DMS114 treated with DMSO at 0.1 percent for 48 hours (cell line): ENCODE data around the gene PARD3.
"Not testable (repeated sequence)": the region's sequence is repeated elsewhere in the genome, so short reads cannot be mapped to it uniquely, and the experiment has no call there.

Experiments
- DNase-seq: peaks from one replicate; lab custom pipeline; 2025; ENCODE audit not compliant: unreplicated experiment; lab: John Stamatoyannopoulos, UW

The PARD3 gene

GRCh38 chr10:34815185-34816084 lies at the start of gene PARD3:
Gene PARD3 (minus strand): TSS chr10:34815296. CDS start chr10:34814995, 301 bp downstream.
- peak; percentile 20 for DNase-seq

DNA sequence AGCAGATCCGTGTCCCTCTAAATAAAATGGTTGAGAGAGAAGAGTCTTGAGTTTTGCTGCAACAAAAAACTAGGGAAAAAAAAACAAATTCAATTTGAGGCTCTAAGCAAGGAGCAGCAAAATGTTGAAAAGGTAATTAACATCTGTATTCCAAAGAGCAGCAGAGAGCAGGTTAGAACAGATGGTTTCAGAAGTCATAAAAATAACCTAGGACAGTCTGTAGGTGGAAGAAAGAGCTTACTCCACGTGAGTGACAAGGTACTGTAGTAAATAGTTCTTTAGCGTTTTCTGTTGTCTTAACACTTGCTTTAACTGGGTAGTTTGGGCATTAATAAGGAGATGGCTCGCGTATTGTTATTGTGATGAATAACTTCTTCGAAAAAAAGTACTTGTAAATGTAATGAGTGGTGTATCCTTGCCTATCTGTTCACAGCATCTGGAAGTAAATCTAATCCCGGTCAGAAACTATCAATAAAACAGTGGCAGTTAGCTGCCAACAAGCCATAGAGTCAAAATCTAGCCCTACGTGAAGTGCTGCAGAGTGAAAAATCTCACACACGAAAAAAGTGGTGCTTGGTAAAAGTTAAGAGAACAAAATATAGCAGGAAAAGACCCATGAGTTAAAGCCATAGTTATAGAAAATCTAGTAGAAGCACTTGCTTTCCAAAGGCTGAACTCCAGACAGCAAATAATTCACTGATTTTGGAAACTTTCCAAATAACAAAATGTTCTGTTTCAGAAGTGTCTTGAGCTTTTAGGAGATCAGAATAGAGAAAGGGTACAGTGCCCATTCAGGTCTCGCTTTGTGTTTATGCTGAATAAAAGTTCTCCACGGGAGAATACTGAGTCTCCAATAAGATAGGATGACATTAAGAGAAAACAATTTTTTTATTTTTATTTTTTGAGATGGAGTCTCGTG lies 49.3 kb upstream of the PARD3 start:
- DNase-seq = no peak

GRCh38 chr10:34862892-34863291 lies 47.8 kb upstream of the PARD3 start:
- no peak for DNase-seq

GRCh38 chr10:34861293-34862021 lies 46.4 kb upstream of the PARD3 start:
- no peak for DNase-seq

DNA sequence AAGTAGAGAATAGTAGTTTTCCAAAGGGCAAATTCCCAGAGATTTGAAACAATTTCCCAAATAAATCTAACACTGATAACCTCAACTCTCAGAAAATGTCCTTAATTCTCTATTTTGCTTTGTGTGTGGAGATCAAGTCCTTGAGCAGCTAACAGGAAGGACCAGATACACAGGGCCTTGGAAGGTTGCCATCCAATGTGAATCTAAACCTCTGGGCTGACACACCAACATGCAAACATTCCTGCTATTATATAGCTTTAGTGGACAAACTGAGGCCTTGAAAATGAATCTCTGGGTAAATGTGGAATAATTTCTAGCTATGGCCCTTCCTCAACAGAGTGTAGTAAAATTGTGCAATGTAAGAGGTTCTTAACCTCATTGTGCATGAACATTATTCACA lies 44.1 kb upstream of the PARD3 start:
- DNase-seq = no peak

- no peak for DNase-seq
These were observed 42.9 kb upstream of the PARD3 start for GRCh38 chr10:34858003-34858402.

- no peak for DNase-seq
These were observed 39.1 kb upstream of the PARD3 start for GRCh38 chr10:34854147-34854601.

GRCh38 chr10:34853357-34853756 lies 38.3 kb upstream of the PARD3 start:
- no peak for DNase-seq

- no peak for DNase-seq
These were observed 35.5 kb upstream of the PARD3 start for GRCh38 chr10:34850558-34850957.

- no peak for DNase-seq
These were observed 34.9 kb upstream of the PARD3 start for GRCh38 chr10:34850036-34850435.

DNA sequence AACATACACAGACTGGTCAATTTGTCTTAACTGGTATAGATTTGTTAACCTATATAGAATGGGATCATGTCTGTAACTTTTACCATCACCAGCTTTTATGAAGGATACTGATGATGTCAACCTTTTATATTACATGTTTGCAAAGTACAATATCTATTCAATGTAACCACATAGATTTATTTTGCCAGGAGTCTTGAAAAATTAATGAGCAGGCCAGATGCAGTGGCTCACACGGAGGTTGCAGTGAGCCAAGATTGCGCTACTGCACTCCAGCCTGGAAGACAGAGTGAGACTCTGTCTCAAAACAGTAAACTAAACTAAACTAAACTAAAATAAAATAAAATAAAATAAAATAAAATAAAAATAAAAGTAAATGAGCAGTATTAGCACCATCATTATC lies 30.0 kb upstream of the PARD3 start:
- DNase-seq = no peak

DNA sequence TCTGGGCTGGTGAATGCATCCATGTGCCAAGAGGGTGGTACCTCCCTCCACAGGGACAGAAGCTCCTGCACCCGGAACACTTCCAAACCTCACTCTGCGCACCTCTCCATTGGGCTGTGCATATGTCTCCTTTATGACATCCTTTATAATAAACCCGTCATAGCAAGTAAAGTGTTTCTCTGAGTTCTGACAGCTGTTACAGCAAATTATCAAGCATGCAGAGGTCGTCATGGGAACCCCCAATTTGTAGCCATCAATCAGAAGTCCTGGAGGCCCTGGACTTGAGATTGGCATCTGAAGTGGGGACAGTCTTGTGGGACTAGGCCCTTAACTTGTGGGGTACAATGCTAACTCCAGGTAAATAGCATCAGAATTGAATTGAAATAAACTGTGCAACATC lies 29.4 kb upstream of the PARD3 start:
- no peak for DNase-seq

GRCh38 chr10:34843470-34843869 lies 28.4 kb upstream of the PARD3 start:
- DNase-seq = not testable (repeated sequence)

DNA sequence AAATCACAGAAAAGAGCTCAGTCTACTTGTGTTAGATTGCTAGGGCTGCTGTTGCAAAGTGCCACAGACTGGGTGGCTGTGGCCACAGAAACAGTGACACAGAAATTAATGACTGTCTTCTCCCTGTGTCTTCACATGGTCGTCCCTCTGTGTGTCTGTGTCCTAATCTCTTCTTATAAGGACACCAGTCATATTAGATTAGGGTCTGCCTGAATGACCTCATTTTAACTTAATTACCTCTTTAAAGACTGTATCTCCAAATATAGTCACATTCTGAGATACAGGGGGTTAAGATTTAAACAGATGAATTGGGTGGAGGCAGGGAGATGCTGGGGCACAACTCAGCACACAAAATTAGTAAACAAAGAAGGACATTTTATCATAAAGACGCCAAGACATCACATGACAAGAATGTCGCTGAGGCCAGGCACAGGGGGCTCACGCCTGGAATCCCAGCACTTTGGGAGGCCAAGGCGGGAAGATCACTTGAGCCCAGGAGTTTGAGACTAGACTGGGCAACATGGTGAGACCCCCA lies 23.3 kb upstream of the PARD3 start:
- DNase-seq = no peak

GRCh38 chr10:34835908-34836508 lies 20.9 kb upstream of the PARD3 start:
- no peak for DNase-seq

DNA sequence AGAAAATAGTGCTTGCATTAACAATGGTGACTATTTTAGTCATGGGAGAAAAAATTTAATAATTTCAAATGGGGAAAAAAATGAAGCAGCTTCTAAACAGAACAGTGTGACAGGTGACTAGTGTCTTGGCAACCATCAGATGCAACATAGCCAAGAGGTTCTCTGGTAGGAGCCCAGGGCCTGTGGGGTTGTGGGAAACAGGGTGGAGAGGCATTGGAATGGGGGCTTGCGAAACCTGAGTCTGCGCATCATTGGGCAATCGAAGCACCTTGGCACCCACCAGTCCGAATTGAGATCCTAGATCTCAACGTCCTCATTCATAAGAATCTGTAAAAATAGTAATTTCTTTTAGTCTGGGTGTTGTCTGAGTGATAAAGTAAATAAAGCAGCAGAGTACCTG lies 19.2 kb upstream of the PARD3 start:
- no peak for DNase-seq

DNA sequence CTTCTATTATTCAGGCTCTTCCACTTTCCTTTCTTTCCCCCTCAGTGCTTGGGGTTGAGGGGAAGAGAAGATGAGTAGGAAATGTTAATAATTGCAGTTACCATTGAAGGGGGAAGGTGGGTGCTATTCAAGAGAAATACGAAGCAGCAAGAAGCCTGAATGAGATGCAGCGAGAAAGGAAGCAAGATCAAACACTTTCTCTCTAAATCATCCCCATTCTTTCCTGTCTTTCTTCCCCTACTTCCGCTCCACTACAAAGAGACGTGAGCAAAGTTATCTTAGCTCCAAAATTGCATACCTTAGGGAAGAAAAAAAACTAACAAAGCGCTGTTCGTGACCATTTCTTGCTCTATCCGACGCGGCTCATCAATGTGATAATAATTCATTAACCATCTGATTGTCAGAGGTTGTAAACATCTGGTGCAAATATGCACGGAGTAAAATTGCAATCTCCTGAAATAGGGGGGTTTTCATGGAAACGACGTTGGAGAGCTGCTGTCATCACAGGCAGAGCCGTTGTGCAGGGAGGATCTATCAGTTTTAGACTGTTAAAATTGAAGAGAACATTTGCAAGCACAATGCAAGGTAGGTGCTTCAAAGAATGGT lies 15.2 kb upstream of the PARD3 start:
- DNase-seq = no peak

DNA sequence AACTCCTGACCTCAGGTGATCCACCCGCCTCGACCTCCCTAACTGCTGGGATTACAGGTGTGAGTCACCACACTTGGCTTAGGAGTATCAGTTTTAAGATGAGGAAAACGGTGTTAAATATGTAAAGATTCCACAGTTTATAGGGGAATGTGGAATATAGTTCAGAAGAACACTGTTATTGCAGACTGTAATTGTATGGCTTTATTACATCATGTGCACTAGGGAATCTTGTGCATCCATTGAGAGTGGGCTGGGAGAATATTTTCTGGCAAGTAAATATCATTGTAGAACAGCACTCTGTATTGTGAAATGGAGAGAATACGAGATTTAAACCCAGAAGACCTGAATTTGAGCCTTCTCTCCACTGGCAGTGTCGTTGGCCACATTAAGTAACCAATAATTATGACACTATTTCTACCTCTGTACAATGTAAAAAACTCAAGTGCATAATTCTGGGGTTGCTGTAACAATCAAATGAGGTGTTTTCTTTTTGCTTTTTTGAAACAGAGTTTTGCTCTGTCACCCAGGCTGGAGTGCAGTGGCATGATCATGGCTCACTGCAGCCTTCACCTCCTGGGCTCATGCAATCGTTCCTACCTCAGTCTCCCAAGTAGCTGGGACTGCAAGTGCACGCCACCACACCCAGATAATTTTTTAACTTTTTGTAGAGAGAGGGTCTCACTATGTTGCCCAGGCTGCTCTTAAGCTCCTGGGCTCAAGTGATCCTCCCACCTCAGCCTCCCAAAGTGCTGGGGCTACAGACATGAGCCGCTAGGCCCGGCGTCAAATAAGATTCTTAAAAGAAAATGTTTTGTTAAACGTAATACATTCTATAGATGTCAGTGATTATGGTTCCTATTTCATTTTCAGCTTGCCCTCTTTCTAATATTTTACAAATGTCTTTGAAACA lies 12.0 kb upstream of the PARD3 start:
- DNase-seq = no peak

DNA sequence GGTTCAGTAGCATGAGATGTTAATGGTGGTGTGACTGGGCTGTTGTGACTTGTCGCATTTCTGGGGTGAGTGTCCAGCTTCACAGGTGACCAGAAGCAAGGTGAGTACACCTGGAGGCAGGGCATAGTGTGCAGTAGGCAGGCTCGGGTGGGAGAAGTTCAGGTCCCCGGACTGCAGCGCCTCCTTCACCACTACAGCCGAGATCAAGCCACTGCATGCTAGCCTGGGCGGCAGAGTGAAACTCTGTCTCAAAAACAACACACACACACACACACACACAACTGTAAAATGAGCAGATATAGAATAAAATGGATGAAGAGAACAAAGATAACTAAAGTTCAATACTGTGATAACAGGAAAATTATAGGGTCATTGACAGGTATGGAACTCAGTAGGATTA lies 11.1 kb upstream of the PARD3 start:
- no peak for DNase-seq
